ENCODE measurements around the gene STEAP4.
"Not testable (repeated sequence)": the region's sequence is repeated elsewhere in the genome, so short reads cannot be mapped to it uniquely, and the experiment has no call there.

STEAP4 gene

DNA sequence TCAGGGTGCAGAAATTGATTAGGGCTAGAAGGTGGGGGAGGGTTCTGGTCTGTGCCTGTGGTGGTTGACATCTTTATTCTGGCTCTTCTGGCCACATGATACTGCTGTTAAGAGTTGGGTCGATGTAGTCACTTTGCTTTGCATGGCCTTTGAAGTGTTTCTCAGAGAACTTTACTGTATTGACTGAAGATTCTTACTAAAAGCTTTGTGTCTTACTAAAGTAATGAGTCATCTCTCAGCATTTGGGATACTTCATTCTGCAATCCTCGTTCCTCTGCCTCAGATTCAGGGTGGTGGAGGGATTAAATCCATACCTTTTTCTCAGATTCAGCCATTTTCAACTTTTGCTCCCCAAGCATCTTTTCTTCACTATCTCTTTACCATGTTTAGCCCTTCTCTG lies 38.6 kb downstream of the STEAP4 start:
- no peak for DNase-seq

DNA sequence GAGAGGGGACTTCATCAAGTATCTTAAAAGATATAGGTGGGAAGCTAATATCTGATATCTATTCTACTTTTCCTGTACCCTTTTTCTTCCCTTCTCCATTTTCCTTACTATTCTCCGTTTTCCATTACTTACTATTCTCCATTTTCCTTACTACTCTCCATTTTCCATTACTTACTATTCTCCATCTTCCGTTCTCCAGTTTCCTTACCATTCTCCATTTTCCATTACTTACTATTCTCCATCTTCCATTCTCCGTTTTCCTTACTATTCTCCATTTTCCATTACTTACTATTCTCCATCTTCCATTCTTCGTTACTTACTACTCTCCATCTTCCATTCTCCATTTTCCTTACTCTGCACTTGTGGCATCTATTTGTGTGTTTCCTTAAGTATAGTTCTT lies 39.3 kb downstream of the STEAP4 start:
- DNase-seq: no peak

DNA sequence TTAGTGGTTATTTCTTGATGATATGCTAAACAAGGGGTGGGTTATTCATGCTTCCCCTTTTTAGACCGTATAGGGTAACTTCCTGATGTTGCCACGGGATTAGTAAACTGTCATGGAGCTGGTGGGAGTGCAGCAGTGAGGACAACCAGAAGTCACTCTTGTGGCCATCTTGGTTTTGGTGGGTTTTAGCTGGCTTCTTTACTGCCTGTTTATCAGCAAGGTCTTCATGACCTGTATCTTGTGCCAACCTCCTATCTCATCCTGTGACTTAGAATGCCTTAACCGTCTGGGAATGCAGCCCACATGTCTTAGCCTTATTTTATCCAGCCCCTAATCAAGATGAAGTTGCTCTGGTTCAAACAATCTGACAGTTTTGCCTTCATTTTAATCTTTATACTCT lies 41.7 kb downstream of the STEAP4 start:
- DNase-seq: peak in 1 of 2 donors; percentile 7

DNA sequence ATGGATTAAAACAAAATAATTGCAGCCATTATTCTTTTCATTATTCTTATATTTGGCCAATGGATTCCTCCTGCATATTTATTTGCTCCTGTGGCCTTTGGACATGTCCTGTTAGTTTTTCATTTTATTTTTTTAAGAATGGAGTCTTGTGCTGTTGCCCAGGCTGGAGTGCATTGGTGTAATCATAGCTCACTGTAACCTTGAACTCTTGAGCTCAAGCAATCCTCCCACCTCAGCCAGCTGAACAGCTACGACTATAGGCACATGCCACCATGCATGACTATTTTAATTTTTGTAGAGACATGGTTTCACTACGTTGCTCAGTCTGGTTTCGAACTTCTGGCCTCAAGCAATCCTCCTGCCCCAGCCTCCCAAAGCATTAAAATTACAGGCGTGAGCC lies 44.1 kb downstream of the STEAP4 start:
- no peak for DNase-seq

DNA sequence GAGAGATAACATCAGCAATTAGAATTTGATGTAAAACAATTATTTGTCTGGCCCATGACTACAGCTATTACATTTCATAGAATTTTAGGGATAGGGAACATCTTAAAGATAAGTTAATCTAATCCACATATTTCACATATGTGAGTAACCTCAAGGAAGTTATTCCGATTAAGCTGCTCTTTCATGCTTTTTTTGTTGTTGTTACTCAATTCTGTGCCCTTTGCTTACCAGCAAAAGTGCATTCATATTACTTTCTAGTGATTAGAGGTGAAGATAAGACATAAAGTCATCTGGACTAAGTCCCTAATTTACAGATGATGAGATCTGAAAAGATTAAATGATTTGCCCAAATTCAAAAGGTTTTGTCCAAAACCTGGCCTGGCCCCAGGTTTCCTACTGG lies 46.0 kb downstream of the STEAP4 start:
- DNase-seq: no peak

DNA sequence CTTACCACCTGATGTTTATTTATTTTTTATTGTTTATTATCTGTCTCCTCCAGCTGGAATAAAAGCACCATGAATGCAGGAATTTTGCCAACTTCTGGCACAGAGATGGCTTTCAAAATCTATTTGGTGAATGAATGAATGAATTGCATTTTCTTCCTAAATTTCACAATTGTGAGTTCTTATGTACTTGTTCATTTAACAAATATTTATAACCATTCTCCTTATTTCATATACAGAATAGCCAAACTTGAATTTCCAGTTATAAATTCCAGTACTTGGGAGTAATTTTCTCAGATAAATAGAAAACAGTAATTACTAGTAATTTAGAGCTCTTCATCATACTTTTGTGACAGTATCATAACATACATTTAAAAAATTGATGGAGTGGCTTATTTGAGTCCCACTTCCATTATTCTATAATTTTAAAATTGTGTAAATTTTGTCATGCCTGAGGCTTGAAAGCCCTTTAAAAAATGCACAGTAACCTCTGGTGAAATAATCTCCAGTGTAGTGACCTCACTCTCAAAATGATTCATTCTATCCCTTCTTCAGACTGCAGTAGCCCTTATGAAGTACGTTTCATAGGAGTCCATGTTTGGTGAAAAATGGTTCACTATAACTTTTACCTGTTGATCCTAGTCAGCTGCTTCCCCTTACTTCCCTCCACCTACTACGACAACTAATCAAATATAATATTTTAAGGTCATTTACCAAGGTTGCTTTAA lies 46.9 kb downstream of the STEAP4 start:
- DNase-seq: no peak

DNA sequence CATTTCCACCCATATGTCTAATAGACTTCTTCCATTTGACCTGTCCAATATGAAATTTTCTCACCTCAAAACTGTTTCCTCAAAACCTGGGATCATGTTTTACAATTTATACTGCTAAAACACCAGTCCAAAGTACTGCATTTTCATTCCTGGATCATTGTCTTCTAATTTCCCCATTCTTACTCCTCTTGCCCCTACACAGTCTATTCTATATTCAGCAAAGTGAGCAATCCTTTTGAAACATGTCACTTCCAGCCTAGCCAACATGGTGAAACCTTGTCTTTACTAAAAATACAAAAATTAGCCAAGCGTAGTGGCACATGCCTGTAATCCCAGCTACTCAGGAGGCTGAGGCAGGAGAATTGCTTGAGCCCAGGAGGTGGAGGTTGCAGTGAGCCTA lies 48.4 kb downstream of the STEAP4 start:
- not testable (repeated sequence) for DNase-seq

DNA sequence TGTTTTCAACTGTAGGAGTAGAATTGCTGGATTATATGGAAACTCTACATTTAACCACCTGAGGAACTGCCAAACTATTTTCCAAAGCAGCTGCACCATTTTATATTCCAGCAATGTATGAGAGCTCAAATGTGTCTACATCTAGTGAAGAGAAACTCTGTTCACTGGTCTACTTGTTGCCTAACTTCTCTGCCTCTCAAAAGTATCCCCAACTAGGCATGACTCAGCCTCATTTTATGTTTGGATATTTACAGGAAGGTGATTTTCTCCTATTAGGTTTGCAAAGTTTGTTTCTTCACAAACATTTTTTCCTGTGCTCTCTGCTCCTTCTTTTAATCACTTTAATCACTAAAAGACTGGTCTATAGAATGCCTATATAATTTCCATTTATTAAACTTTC lies 49.8 kb downstream of the STEAP4 start:
- DNase-seq: no peak

DNA sequence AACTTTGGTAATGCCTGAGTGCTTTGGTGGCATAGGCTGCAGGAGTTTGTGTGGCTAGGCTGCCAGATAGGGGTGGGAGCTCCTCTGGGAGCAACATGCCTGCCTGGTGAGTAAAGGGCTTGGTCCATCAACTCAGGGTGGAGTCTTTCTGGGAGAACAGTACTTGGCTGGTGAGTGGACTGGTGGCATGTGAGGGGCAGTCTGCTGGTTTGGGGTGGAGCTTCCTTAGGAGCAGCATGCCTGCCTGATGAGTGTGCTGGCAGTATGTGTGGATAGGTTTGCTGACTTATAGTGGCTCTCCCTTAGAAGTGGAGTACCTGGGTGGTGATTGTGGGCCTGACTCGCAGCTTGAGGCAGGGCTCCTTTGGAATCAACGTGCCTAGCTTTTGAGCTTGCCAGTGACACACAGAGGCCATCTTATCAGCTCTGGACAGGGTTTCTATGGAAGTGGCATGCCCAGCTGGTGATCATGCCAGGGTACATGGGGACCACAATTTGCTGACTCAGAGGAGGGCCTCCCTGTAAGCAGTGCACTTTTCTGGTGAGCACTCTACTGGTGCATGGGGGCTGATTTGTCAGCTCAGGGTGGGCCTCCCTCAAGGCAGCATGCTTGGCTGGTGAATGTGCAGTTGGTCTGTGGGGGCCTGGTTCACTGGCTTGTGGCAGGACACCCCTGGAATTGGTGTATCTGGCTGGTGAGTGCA lies 51.8 kb downstream of the STEAP4 start:
- DNase-seq: no peak

DNA sequence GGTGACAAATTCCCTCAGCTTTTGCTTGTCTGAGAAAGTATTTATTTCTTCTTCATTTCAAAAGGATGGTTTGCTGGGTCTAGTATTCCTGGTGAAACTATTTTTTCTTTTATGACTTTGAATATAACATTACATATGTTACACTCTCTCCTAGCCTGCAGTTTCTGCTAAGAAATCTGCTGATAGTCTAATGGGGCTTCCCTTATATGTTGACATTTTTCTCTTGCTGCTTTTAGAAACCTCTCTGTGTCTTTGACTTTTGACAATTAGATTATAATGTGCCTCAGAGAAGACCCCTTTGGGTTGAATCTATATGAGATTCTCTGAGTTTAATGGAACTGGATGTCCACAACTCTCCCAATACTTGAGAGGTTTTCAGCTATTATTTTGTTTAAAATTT lies 53.1 kb downstream of the STEAP4 start:
- no peak for DNase-seq

DNA sequence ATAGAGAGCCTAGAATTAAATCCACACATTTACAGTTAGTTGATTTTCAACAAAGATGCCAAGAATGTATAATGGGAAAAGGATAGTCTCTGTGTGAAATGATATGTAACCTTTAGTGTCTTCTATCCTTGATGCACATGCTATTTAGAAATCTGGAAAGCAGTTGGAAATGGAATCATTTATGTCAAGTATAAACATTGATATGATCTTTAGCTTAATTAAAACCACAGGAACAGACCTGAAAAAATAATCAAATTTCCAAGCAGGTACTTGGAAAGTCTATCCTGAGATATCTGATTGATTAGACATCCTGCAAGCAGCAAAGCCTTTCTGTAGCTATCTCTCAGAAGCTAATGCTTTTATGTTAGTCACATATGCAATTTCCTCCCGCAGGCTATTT lies 62.4 kb downstream of the STEAP4 start:
- no peak for DNase-seq

DNA sequence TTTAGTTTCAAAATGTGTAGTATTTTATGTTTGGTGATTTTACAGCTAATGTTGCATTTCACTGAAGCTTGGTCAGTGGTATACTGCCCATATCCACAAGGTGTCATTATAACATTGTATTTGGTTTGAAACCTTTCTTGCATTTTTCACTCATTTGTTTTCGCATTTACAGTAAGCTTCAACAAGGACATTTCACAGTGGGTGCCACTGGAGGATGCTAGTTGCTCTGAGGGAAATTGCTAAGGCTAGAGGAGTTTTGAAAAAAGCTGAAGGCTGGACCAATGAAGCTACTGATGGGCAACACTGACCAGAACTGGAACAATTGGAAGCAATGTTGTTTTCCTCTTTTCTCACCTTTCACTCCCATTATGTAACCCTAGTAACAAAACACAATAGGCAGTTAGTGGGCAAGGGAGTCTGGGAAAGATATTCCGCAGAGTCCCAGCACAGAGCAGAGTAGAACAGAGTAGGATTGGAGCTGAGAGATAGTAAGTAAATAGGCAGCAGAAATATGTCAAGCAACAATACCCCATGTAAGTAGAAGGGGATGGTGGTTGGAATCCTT lies 63.3 kb downstream of the STEAP4 start:
- peak in 1 of 2 donors; percentile 17 for DNase-seq

DNA sequence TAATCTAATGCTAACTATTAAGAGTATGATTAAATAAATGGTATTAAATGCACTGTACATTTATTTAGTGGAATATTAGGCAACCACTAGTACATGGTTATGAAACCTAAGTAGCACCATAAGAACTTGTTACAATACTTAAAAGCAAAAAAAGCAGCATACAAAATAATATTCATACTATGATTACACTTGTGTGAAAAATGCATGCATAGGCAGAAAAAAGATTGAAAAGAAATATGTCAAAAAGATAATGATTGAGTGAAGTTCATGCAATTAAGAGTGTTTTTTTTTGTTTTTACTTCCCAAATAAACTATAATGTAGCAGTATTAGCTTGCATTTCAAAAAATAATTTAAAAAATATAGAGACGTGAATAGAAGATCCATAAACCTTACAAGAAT lies 66.8 kb downstream of the STEAP4 start:
- DNase-seq: no peak

DNA sequence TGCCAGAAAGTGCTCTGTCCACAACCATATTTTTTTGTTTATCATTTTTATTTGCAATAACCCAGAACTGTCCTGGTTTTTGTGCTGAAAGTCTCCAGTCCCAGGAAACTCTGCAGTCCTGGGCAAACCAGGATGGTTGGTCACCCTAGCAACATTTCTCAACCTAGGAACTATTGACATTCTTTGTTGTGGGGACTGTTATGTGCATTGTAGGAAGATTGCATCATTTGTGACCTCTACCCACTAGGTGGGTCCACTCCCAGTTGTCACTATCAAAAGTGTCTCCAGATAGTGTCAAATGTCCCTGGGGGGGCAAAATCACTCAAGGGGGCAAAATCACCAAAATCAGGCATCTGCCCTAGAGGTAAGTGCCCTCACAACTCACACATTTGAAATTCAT lies 72.9 kb downstream of the STEAP4 start:
- DNase-seq: no peak

DNA sequence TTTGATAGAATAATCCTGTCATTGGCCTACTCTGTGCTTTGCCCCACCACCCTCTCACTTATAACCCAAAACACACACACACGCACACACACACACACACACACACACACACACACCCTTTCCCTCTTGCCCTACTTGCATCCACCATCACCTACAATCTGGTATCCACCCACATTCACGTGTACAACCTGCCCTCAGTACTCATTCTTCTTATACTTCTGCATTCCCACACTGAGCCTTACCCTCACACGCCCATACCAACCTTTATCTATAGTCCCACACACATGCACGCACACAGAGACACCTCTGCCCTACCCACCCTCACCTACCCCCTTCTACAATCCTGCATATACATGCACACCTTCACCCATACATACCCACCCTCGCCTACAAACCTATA lies 76.0 kb downstream of the STEAP4 start:
- no peak for DNase-seq

DNA sequence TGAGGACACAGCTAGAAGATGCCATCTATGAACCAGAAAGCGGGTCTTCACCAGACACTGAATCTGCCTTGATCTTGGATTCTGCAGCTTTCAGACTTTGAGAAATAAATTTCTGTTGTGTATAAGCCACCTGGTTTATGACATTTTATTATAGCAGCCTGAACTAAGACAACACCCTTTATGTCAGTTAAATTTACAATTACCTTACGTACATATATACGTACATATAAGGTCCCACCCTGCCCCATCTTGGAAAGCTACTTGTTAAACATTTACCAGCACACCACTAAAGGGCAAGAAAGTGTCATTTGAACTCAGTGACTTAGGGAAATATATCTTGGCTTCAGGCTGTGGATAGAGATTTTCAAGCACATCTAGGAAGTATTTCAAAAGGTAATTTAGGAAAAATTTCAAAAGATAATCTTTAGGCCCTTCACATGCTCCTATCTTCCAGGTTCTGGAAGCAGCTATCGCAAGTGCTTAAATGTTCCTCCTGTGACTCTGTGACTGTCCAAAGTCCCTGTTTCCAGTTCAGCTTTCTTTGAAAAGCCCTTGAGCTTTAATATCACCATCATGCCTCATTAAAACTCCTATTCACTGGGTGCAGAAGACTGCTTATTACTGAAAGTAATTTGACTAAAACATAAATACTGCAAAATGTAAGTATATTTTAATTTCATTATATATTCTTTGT lies 77.2 kb downstream of the STEAP4 start:
- no peak for DNase-seq

DNA sequence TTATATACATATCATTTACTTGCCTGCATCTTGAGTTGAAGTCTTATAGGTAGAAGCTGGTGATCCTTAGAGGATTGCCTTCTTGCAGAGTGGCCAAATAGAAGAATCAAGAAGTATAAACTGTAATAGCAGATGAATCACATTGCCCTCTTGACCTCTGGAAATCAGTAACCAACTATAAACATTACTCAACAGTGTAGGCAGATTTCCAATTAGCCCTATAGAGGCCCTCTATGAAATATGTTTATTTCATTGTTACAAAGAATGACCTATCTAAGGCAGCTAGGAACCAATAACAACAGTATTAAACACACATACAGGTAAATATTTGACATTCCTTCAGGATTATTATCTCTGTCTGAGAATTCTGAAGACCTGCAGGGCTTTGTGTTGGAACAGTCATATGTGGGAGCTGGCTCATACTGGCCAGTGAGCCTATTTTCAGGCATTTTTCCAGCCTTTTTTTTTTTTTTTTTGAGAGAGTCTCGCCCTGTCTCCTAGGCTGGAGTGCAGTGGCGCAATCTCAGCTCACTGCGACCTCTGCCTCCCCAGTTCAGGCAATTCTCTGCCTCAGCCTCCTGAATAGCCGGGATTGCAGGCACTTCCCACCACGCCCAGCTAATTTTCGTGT lies 79.7 kb downstream of the STEAP4 start:
- no peak for DNase-seq

DNA sequence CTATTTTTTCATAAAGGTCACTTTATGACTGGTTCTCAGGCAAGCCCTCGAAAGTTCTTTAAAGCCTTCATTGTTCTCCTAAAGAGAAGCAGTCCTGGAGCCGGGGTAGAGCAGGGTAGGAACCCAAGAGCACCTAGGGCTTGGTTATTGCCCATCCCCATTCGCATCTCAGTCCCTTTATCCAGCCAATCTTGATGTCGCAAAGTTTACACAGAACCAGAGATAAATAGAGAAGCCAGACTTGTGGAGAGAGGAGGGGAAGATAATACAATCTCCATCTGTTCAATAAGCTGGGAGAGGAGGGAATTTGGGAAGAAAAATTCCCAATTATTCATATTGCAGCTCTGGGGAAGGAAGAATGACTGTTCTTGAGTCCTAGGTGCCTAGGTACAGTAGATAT lies 80.5 kb downstream of the STEAP4 start:
- DNase-seq: no peak

DNA sequence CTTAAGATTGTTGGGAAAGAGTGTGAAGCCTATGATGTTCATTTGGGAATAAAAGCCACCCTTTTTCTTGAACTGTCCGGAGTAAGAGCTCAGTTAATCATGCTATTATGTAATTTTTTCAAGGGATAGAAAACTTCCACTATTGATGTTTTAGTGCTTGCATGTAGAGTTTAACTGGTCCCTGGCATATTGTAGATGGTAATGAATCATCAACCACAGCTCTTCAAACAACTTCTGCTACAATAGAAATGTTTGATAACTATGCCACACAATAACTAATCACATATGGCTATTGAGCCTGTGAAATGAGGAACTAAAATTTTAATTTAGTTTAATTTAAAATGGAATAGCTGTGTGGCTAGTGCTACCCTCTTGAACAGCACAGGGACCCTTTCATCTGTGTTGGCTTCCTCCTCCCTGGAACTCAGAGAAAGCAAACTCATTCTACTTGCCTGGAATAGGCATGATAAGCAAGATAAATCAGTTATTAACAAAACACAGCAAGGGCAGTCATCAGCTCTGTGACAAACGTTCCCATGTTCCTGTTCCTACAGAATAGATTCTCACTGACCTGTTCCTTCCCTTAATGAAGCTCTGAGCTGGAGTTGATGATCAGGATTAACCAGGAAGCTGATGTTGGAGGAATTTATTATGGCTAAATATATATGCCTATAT lies 82.0 kb downstream of the STEAP4 start:
- no peak for DNase-seq

DNA sequence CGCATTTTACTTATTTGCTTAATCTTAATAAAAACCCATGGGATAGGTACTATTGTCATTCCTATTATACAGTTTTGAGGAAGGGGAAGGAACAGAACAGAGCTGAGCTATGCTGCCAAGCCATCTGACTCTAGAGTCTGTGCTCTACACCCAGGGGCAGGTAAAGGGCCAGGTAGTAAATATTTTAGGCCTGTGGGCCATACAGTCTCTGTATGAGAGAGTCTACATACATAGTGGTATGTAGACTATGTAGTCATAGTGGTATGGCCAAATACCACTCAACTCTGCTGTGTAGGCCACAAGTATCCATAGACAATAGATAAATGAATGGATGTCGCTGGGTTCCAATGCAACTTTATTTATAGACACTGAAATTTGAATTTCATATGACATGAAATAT lies 83.4 kb downstream of the STEAP4 start:
- no peak for DNase-seq
